C1 segment of cervical spinal cord (tissue), 14 donors: Measurements from ENCODE around the gene CYFIP1.
"Not testable (repeated sequence)": the region's sequence is repeated elsewhere in the genome, so short reads cannot be mapped to it uniquely, and the experiment has no call there.

Source experiments
- DNase-seq, 14 donors: peaks; one replicate each; lab custom pipeline; 2025; lab: John Stamatoyannopoulos, UW

The CYFIP1 gene

GRCh38 chr15:22980189-22981050, at the start of gene CYFIP1:
Gene CYFIP1, minus strand, starts transcription at chr15:22980368. Its CDS starts 33,083 bp downstream, at chr15:22947285.
- peak in 11 of 14 donors; percentile 0 to 72 (median 40) for DNase-seq

- DNase-seq: no peak
Measured at GRCh38 chr15:23026218-23026617, 46.0 kb upstream of the CYFIP1 start.

- DNase-seq: no peak
Measured at GRCh38 chr15:23022156-23022555, 42.0 kb upstream of the CYFIP1 start.

- no peak for DNase-seq
Measured at GRCh38 chr15:23014394-23015000, 34.3 kb upstream of the CYFIP1 start.

DNA sequence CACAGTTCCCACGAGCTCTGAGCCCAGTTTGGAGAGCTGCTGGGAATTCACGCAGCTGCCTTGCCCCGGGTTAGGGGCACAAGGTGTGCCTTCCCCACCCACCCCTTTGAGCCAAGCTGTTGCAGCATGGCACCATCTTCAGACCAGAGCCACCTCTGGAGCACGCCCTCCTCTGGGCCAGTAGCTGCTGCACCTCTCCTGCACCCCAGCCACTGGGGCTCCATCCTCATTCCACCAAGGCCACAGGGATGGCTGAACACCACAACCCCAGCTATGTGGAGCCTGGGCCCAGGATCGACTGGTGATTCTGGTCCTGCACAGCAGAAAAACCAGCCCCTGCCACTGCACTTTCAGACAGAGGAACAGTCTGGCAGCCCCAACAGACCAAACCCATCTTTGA, 33.5 kb upstream of the CYFIP1 start:
- DNase-seq: no peak

DNA sequence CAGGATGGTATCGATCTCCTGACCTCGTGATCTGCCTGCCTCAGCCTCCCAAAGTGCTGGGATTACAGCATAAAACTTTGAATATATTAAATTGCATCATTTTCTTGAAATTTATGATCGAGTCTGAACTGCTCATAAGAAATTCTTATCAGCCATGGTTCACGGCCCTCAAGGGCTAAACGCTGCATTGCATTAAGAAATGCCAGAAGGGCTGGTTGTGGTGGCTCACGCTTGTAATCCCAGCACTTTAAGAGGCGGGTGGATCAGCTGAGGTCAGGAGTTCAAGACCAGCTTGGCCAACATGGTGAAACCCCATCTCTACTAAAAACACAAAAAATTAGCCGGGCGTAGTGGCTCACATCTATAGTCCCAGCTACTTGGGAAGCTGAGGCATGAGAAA, 32.4 kb upstream of the CYFIP1 start:
- DNase-seq: not testable (repeated sequence)

DNA sequence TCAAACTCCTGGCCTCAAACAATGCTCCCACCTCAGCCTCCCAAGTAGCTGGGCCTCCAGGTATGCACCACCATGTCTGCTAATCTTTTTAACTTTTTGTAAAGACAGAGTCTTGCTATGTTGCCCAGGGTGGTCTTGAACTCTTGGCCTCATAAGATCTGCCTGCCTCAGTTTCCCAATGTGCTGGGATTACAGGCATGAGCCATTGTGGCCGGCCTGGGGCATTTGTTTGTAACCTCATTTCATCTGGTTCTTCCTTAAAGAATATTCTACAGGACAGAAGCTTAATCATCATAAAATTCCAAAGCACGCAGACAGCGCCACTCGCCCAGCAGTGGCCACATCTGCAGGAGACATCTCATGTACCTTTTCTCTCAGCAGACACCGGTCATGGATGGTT, 23.6 kb upstream of the CYFIP1 start:
- no peak for DNase-seq

- no peak for DNase-seq
Measured at GRCh38 chr15:23002920-23003319, 22.8 kb upstream of the CYFIP1 start.

GRCh38 chr15:22995795-22996194, 15.6 kb upstream of the CYFIP1 start:
- no peak for DNase-seq

DNA sequence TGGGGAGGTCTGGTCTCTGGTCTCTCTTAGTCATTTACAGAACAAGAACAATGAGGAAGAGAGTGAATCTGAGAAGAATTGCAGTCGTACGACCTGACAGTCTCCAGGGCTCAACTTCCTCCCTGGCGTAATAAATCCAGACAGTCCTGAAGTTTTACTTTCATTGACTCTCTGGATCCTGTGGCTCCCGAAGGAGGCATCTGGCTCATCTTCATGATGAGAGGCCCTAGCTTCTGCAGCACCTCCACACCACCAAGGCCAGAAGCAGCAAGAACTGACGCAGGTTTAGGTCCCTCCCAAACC, 11.8 kb upstream of the CYFIP1 start:
- DNase-seq: peak in 1 of 14 donors; percentile 7

GRCh38 chr15:22989576-22990477, 9.7 kb upstream of the CYFIP1 start:
- no peak for DNase-seq

DNA sequence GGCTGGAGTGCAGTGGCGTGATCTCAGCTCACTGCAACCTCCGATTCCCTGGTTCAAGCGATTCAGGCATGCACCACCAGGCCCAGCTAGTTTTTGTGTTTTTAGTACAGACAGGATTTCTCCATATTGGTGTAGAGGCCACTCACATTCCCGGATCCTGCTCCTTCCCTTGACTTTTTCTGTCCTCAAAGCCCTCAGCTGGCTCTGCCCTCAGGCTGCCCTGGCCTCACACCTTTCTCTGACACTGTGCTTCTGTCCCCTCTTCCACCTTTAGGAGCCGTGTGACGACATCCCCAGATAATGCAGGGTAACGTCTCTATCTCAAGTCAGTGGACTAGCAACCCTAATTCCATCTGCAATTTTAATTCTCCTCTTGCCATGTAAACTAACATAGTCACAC, 8.6 kb upstream of the CYFIP1 start:
- no peak for DNase-seq

GRCh38 chr15:22981931-22982330, 1.8 kb upstream of the CYFIP1 start:
- not testable (repeated sequence) for DNase-seq

- DNase-seq: peak in 1 of 14 donors; percentile 24
Measured at GRCh38 chr15:22981051-22981840, 1.1 kb upstream of the CYFIP1 start.

GRCh38 chr15:22979238-22980188, 655 bp downstream of the CYFIP1 start:
- peak in 5 of 14 donors; percentile 2 to 51 (median 28) for DNase-seq

- no peak for DNase-seq
Measured at GRCh38 chr15:22978691-22979237, 1.4 kb downstream of the CYFIP1 start.

DNA sequence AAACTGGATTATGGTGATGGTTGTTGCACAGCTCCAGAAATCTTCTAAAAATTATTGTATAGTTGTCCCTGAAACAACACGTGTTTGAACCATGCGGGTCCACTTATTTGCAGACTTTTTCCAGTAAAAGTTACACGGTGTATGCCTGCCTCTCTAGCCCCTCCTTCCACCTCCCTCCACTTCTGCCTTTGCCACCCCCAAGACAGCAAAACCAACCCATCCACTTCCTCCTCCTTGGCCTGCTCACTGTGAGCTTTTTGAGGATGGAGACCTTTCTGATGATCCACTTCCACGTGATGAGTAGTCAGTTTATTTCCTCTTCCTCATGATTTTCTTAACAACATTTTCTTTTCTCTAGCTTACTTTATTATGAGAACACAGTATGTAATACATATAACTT, 5.4 kb downstream of the CYFIP1 start:
- DNase-seq: peak in 1 of 14 donors; percentile 24

- no peak for DNase-seq
Measured at GRCh38 chr15:22973987-22974386, 6.2 kb downstream of the CYFIP1 start.

DNA sequence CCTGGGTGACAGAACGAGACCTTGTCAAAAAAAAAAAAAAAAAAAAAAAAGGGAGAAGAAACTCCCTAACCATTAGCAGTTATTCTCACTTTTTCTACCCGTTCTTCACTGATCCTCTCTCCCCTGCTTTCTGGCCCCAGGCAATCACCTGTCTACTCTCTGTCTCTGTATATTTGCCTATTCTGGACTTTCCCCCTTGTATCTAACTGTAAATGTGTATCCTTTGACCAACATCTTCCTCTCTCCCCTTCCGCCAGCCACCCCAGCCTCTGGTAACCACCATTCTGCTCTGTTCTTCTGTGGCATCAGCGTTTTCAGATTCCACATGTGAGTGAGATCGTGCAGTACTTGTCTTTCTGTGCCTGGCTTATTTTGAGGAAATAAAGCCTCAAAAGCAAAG, 6.9 kb downstream of the CYFIP1 start:
- peak in 1 of 14 donors; percentile 43 for DNase-seq

GRCh38 chr15:22969489-22969888, 10.7 kb downstream of the CYFIP1 start:
- no peak for DNase-seq
